Measurements from ENCODE around the gene SCAMP4. TPM values are rescaled to one million over a fixed set of nuclear protein-coding genes. Genes with fewer than 3 reads are reported as not detected.

SCAMP4 gene
- polyA plus RNA-seq, 1 donor from 2014 or later: 12.7 TPM

GRCh38 chr19:1911995-1912394, 6.8 kb downstream of the SCAMP4 start:
- Histone ChIP-seq H4K20me1 (ENCODE audit: insufficient read depth) (peaks cover 3% of the 10 kb centered on the region), H3K4me3 (ENCODE audit: low read length) (no peak overlapping the region)

DNA sequence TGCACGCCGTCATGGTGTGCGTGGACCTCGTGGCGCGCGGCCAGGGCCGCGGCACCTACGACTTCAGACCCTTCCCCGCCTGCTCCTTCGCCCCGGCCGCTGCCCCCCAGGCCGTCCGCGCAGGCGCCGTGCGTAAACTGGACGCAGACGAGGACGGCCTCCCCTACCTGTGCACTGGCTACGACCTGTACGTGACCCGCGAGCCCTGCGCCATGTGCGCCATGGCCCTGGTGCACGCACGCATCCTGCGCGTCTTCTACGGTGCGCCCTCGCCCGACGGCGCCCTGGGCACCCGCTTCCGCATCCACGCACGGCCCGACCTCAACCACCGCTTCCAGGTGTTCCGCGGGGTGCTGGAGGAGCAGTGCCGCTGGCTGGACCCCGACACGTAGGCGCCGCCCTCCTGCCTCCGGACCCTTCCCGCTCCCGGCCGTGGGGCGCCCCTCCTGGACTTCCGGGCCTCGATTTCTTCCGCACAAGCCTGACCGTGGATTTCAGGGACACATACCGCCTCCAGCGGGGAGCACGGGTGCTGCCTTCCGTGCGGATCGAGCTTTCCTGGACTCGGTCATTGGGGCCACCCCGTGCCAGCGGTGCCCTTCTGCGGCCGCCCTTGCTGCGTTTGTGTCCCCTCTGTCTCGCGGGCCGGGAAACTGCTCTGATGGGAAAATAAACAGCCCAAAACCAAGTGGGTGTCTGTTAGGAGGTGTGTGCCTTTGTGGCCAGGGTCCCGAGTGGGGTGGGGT, 7.7 kb downstream of the SCAMP4 start:
- Histone ChIP-seq H3K79me2 (replicated peaks; ENCODE audit: insufficient read depth, low read length) (no peaks in the 10 kb centered on the region), H3K9me2 (ENCODE audit: insufficient read depth, low read length) (no peaks in the 10 kb centered on the region), H4K20me1 (ENCODE audit: insufficient read depth) (peaks cover 3% of the 10 kb centered on the region), H3K36me3 (ENCODE audit: insufficient read depth, low read length) (no peaks in the 10 kb centered on the region), H3K27me3 (ENCODE audit: insufficient read depth, low read depth, low read length) (no peaks in the 10 kb centered on the region), H3K4me2 (ENCODE audit: low read length) (no peak overlapping the region), H2AFZ (ENCODE audit: low read depth, low read length) (no peak overlapping the region), H3K27ac (ENCODE audit: low read length) (no peak overlapping the region), H3K9ac (ENCODE audit: low read length) (no peak overlapping the region), H3K9me3 (ENCODE audit: low read length) (no peaks in the 10 kb centered on the region), H3K4me3 (ENCODE audit: low read length) (no peak overlapping the region), H3F3A (ENCODE audit: insufficient read depth, low read length, poor library complexity, severe bottlenecking) (no peaks in the 10 kb centered on the region)
- TF ChIP-seq TAF1 (IDR thresholded peaks at IDR 0.05; ENCODE audit: low read depth): no peak
- TF ChIP-seq EZH2 (IDR thresholded peaks at IDR 0.05; ENCODE audit: borderline replicate concordance, insufficient read depth, low read length, poor library complexity, severe bottlenecking): no peak
- no peak for TF ChIP-seq SMC3 (conservative IDR thresholded peaks at IDR 0.05; ENCODE audit: poor library complexity)
- no peak for TF ChIP-seq RAD21 (conservative IDR thresholded peaks at IDR 0.05)
- no peak for TF ChIP-seq EP300 (conservative IDR thresholded peaks at IDR 0.05; ENCODE audit: poor library complexity, severe bottlenecking)
- TF ChIP-seq POLR2AphosphoS5 (IDR thresholded peaks at IDR 0.05): no peak
- TF ChIP-seq, protein P1, sequence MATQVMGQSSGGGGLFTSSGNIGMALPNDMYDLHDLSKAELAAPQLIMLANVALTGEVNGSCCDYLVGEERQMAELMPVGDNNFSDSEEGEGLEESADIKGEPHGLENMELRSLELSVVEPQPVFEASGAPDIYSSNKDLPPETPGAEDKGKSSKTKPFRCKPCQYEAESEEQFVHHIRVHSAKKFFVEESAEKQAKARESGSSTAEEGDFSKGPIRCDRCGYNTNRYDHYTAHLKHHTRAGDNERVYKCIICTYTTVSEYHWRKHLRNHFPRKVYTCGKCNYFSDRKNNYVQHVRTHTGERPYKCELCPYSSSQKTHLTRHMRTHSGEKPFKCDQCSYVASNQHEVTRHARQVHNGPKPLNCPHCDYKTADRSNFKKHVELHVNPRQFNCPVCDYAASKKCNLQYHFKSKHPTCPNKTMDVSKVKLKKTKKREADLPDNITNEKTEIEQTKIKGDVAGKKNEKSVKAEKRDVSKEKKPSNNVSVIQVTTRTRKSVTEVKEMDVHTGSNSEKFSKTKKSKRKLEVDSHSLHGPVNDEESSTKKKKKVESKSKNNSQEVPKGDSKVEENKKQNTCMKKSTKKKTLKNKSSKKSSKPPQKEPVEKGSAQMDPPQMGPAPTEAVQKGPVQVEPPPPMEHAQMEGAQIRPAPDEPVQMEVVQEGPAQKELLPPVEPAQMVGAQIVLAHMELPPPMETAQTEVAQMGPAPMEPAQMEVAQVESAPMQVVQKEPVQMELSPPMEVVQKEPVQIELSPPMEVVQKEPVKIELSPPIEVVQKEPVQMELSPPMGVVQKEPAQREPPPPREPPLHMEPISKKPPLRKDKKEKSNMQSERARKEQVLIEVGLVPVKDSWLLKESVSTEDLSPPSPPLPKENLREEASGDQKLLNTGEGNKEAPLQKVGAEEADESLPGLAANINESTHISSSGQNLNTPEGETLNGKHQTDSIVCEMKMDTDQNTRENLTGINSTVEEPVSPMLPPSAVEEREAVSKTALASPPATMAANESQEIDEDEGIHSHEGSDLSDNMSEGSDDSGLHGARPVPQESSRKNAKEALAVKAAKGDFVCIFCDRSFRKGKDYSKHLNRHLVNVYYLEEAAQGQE (IDR thresholded peaks at IDR 0.05; ENCODE audit: borderline replicate concordance): no peak

More at GRCh38 chr19:1911995-1912394, 6.8 kb downstream of the SCAMP4 start:
- Histone ChIP-seq H2AFZ (ENCODE audit: low read depth, low read length) (no peak overlapping the region), H3F3A (ENCODE audit: insufficient read depth, low read length, poor library complexity, severe bottlenecking) (no peaks in the 10 kb centered on the region), H3K27ac (ENCODE audit: low read length) (no peak overlapping the region), H3K79me2 (replicated peaks; ENCODE audit: insufficient read depth, low read length) (peaks cover 5% of the 10 kb centered on the region), H3K9me2 (ENCODE audit: insufficient read depth, low read length) (no peaks in the 10 kb centered on the region), H3K9me3 (ENCODE audit: low read length) (no peaks in the 10 kb centered on the region), H3K36me3 (ENCODE audit: insufficient read depth, low read length) (no peaks in the 10 kb centered on the region), H3K27me3 (ENCODE audit: insufficient read depth, low read depth, low read length) (no peaks in the 10 kb centered on the region), H3K4me2 (ENCODE audit: low read length) (no peak overlapping the region), H3K9ac (ENCODE audit: low read length) (no peak overlapping the region)
- TF ChIP-seq RAD21 (conservative IDR thresholded peaks at IDR 0.05): no peak
- no peak for TF ChIP-seq EP300 (conservative IDR thresholded peaks at IDR 0.05; ENCODE audit: poor library complexity, severe bottlenecking)
- no peak for TF ChIP-seq SMC3 (conservative IDR thresholded peaks at IDR 0.05; ENCODE audit: poor library complexity)
- no peak for TF ChIP-seq CTCF (IDR thresholded peaks at IDR 0.05; ENCODE audit: poor library complexity, severe bottlenecking)
- TF ChIP-seq EZH2 (IDR thresholded peaks at IDR 0.05; ENCODE audit: borderline replicate concordance, insufficient read depth, low read length, poor library complexity, severe bottlenecking): no peak
- TF ChIP-seq TAF1 (IDR thresholded peaks at IDR 0.05; ENCODE audit: low read depth): no peak
- TF ChIP-seq MXI1 (conservative IDR thresholded peaks at IDR 0.05; ENCODE audit: poor library complexity, severe bottlenecking): no peak
- TF ChIP-seq, protein P1 (IDR thresholded peaks at IDR 0.05; ENCODE audit: borderline replicate concordance): no peak
- TF ChIP-seq POLR2AphosphoS5 (IDR thresholded peaks at IDR 0.05): no peak
